Caco-2 (cell line): Measurements from ENCODE around the gene DOHH. TPM values are rescaled to one million over a fixed set of nuclear protein-coding genes. Genes with fewer than 3 reads are reported as not detected.

Experiments used
- BruUV-seq: library from RNA; stranded (reverse); fragments of 400-500 nt; replicated peaks from 2 replicates; lab custom pipeline; 2021; lab: Mats Ljungman, UMichigan
- CTCF ChIA-PET: fragments of 300-600 bp; sonication (Branson Sonifier 250); formaldehyde crosslinking; loops from one replicate; lab custom pipeline; 2022; ENCODE audit warnings: antibody characterized with exemption; lab: Charles Lee
- POLR2A ChIA-PET: fragments of 300-600 bp; sonication (Branson Sonifier 250); formaldehyde crosslinking; loops from one replicate; lab custom pipeline; 2022; ENCODE audit warnings: antibody characterized with exemption; lab: Charles Lee
- DNase-seq, 2 experiments: peaks; one replicate each; pipeline versions ENCODE4 v3.0.0 to v3.0.0-alpha.2; 2020 to 2022
- H3K27me3 ChIP-seq: replicated peaks from 2 replicates; pipeline ENCODE4 v1.6.0; 2011; ENCODE audit warnings: low read length; ENCODE audit not compliant: control insufficient read depth, insufficient read depth
- H3K36me3 ChIP-seq: 2 replicates; pipeline ENCODE4 v1.5.1; 2011; ENCODE audit warnings: low read length; ENCODE audit not compliant: control insufficient read depth, insufficient read depth
- H3K4me1 ChIP-seq: fragments of 250-450 bp; sonication (Bioruptor Pico); 2 replicates; pipeline ENCODE4 v1.5.1; 2020; ENCODE audit warnings: mild to moderate bottlenecking
- H3K4me3 ChIP-seq: 2 replicates; pipeline ENCODE4 v1.5.1; 2011; ENCODE audit warnings: low read depth, mild to moderate bottlenecking, control low read depth, low read length
- H3K9me3 ChIP-seq: fragments of 250-450 bp; sonication (Bioruptor Pico); 2 replicates; pipeline ENCODE4 v1.5.1; 2020; ENCODE audit warnings: mild to moderate bottlenecking, moderate library complexity
- H3K27ac Mint-ChIP-seq: one replicate; pipeline ENCODE4 v1.8.0; 2022; ENCODE audit warnings: mixed read lengths; ENCODE audit not compliant: unreplicated experiment
- H3K27me3 Mint-ChIP-seq: one replicate; pipeline ENCODE4 v1.8.0; 2022; ENCODE audit warnings: mixed read lengths; ENCODE audit not compliant: insufficient read depth, unreplicated experiment
- H3K36me3 Mint-ChIP-seq: one replicate; pipeline ENCODE4 v1.8.0; 2022; ENCODE audit warnings: mild to moderate bottlenecking, mixed read lengths; ENCODE audit not compliant: insufficient read depth, unreplicated experiment
- H3K4me1 Mint-ChIP-seq: one replicate; pipeline ENCODE4 v1.8.0; 2022; ENCODE audit warnings: low read depth, mixed read lengths; ENCODE audit not compliant: unreplicated experiment
- H3K4me3 Mint-ChIP-seq: one replicate; pipeline ENCODE4 v1.8.0; 2022; ENCODE audit warnings: mild to moderate bottlenecking, moderate library complexity, mixed read lengths; ENCODE audit not compliant: unreplicated experiment
- H3K9me3 Mint-ChIP-seq: one replicate; pipeline ENCODE4 v1.8.0; 2022; ENCODE audit warnings: mixed read lengths; ENCODE audit not compliant: unreplicated experiment
- CTCF ChIP-seq, 2 experiments: fragments of 200-600 bp in 1 of 2; IDR thresholded peaks; 1 replicate in 1 of 2; 2 replicates in 1 of 2; pipeline versions ENCODE4 v1.5.1 to v1.8.0; 2011 to 2022; ENCODE audit warnings: antibody characterized with exemption in 1 of 2, control low read depth in 1 of 2, inconsistent platforms in 1 of 2, low read depth in 1 of 2, low read length in 1 of 2, mild to moderate bottlenecking in 1 of 2, moderate library complexity in 1 of 2; ENCODE audit not compliant: insufficient read depth in 1 of 2, severe bottlenecking in 1 of 2, unreplicated experiment in 1 of 2
- intact Hi-C: fragments of 100-400 bp; cut with micrococcal nuclease; formaldehyde crosslinking; loops from one replicate; pipeline ENCODE4 v1.10.0; 2022; ENCODE audit not compliant: unreplicated experiment
- total RNA-seq: library from RNA; stranded (reverse); gene quantifications from 2 replicates; pipeline ENCODE4 v1.2.3, GENCODE V29; 2022

Gene DOHH
- total RNA-seq, 1 experiment from 2014 or later, result 17.4 TPM

GRCh38 chr19:3462991-3463713 is 37.3 kb downstream of the DOHH start:
- Mint-ChIP-seq H3K36me3 (peaks cover 5% of the 10 kb centered on the region), H3K27ac (no peak overlapping the region), H3K9me3 (no peaks in the 10 kb centered on the region), H3K4me3 (no peak overlapping the region), H3K4me1 (no peaks in the 10 kb centered on the region), H3K27me3 (no peaks in the 10 kb centered on the region)
- intact Hi-C loops, result no loop called here
- ChIA-PET CTCF (interaction anchor here (0.6 kb wide), 2 partner anchors 31 to 162 kb away, joined by 3 to 5 read pairs; no protein-coding TSS in a partner anchor), POLR2A (no interaction called here)
- TF ChIP-seq CTCF (IDR thresholded peaks at IDR 0.05; ENCODE audit: insufficient read depth in 1 of 2, low read depth in 1 of 2, low read length in 1 of 2, severe bottlenecking in 1 of 2, unreplicated experiment in 1 of 2), result no peak
- no peaks in the 10 kb centered on the region for H3K9me3 ChIP-seq
- H3K4me3 ChIP-seq, result no peak overlapping the region
- no peaks in the 10 kb centered on the region for H3K36me3 ChIP-seq
- no TSS peak for BruUV-seq
- no peak for DNase-seq
- no peaks in the 10 kb centered on the region for H3K27me3 ChIP-seq
- no peaks in the 10 kb centered on the region for H3K4me1 ChIP-seq

GRCh38 chr19:3459965-3460582 is 40.4 kb downstream of the DOHH start:
- no peaks in the 10 kb centered on the region for H3K27me3 Mint-ChIP-seq
- CTCF ChIA-PET, result no interaction called here
- BruUV-seq, result no TSS peak
- H3K4me1 ChIP-seq, result 0 out of 2 replicates have a peak, but pooled peaks cover 5% of the 10 kb centered on the region
- no peaks in the 10 kb centered on the region for H3K27me3 ChIP-seq
- no peaks in the 10 kb centered on the region for H3K9me3 ChIP-seq
- no peaks in the 10 kb centered on the region for H3K4me1 Mint-ChIP-seq
- H3K36me3 Mint-ChIP-seq, result peaks cover 5% of the 10 kb centered on the region
- no peaks in the 10 kb centered on the region for H3K9me3 Mint-ChIP-seq
- intact Hi-C loops, result no loop called here
- POLR2A ChIA-PET, result no interaction called here
- no peak overlapping the region for H3K27ac Mint-ChIP-seq
- H3K36me3 ChIP-seq, result no peaks in the 10 kb centered on the region
- DNase-seq, result no peak
- H3K4me3 Mint-ChIP-seq, result no peak overlapping the region
- TF ChIP-seq CTCF (IDR thresholded peaks at IDR 0.05; ENCODE audit: insufficient read depth in 1 of 2, low read depth in 1 of 2, low read length in 1 of 2, severe bottlenecking in 1 of 2, unreplicated experiment in 1 of 2), result no peak
- H3K4me3 ChIP-seq, result no peak overlapping the region

- ChIA-PET CTCF (interaction anchor here (0.6 kb wide), 1 partner anchor 14 kb away, joined by 4 read pairs; no protein-coding TSS in a partner anchor), POLR2A (no interaction called here)
- H3K4me3 Mint-ChIP-seq, result no peak overlapping the region
- H3K27ac Mint-ChIP-seq, result no peak overlapping the region
- H3K27me3 ChIP-seq, result no peaks in the 10 kb centered on the region
- H3K36me3 Mint-ChIP-seq, result peaks cover 5% of the 10 kb centered on the region
- H3K27me3 Mint-ChIP-seq, result no peaks in the 10 kb centered on the region
- H3K4me1 Mint-ChIP-seq, result no peaks in the 10 kb centered on the region
- no peak overlapping the region for H3K4me3 ChIP-seq
- TF ChIP-seq CTCF (IDR thresholded peaks at IDR 0.05; ENCODE audit: insufficient read depth in 1 of 2, low read depth in 1 of 2, low read length in 1 of 2, severe bottlenecking in 1 of 2, unreplicated experiment in 1 of 2), result no peak
- BruUV-seq, result no TSS peak
- DNase-seq, result no peak
- H3K36me3 ChIP-seq, result no peaks in the 10 kb centered on the region
- H3K9me3 Mint-ChIP-seq, result no peaks in the 10 kb centered on the region
- intact Hi-C loops, result no loop called here
- 0 out of 2 replicates have a peak, but pooled peaks cover 5% of the 10 kb centered on the region for H3K4me1 ChIP-seq
- no peaks in the 10 kb centered on the region for H3K9me3 ChIP-seq
Observed at GRCh38 chr19:3459089-3459881, 41.2 kb downstream of the DOHH start.
